DND-41 (cell line): ENCODE measurements around the gene BLCAP.

Source experiments
- ATAC-seq: fragments of 200-7000 bp; cut with Tn5 transposase; 3 replicates; pipeline ENCODE4 v1.9.1; 2021; ENCODE audit warnings: low read depth; ENCODE audit not compliant: insufficient read depth
- DNase-seq: peaks from one replicate; pipeline ENCODE4 v3.0.0-alpha.2; 2020
- H2AFZ ChIP-seq: 2 replicates; pipeline ENCODE4 v1.6.0; 2012; ENCODE audit warnings: low read depth, low read length
- H3K27ac ChIP-seq: 2 replicates; pipeline ENCODE4 v1.5.1; 2012; ENCODE audit warnings: low read length, inconsistent platforms
- H3K27me3 ChIP-seq: fragments of 200-600 bp; sonication (generic); 2 replicates; pipeline ENCODE4 v1.6.0; 2012; ENCODE audit warnings: low read length, mild to moderate bottlenecking, inconsistent platforms; ENCODE audit not compliant: insufficient read depth, poor library complexity
- H3K36me3 ChIP-seq: 2 replicates; pipeline ENCODE4 v1.5.1; 2012; ENCODE audit warnings: low read length, inconsistent platforms; ENCODE audit not compliant: insufficient read depth
- H3K4me1 ChIP-seq: 2 replicates; pipeline ENCODE4 v1.5.1; 2012; ENCODE audit warnings: mild to moderate bottlenecking, low read length; ENCODE audit not compliant: insufficient read depth
- H3K4me2 ChIP-seq: 2 replicates; pipeline ENCODE4 v1.6.0; 2012; ENCODE audit warnings: mild to moderate bottlenecking, moderate library complexity, low read length, inconsistent platforms; ENCODE audit not compliant: insufficient read depth
- H3K4me3 ChIP-seq, 2 experiments: fragments of 200-600 bp in 1 of 2; shearing (Covaris generic) in 1 of 2; 2 replicates each; pipeline ENCODE4 v1.5.1; 2012 to 2016; ENCODE audit warnings: inconsistent platforms in 2 of 2, low read length in 2 of 2, mild to moderate bottlenecking in 2 of 2, low read depth in 1 of 2, moderate library complexity in 1 of 2
- H3K79me2 ChIP-seq: 2 replicates; pipeline ENCODE4 v1.6.0; 2012; ENCODE audit warnings: low read length, inconsistent platforms; ENCODE audit not compliant: insufficient read depth
- H3K9ac ChIP-seq: 2 replicates; pipeline ENCODE4 v1.6.0; 2012; ENCODE audit warnings: low read depth, mild to moderate bottlenecking, inconsistent platforms, low read length, moderate library complexity
- H3K9me3 ChIP-seq: 2 replicates; pipeline ENCODE4 v1.5.1; 2012; ENCODE audit warnings: low read length, moderate library complexity, mild to moderate bottlenecking, inconsistent platforms; ENCODE audit not compliant: insufficient read depth, severe bottlenecking
- H4K20me1 ChIP-seq: 2 replicates; pipeline ENCODE4 v1.6.0; 2012; ENCODE audit warnings: low read length; ENCODE audit not compliant: insufficient read depth
- EZH2 ChIP-seq: IDR thresholded peaks from 3 replicates; pipeline ENCODE4 v1.6.1; 2012; ENCODE audit warnings: borderline replicate concordance, low read depth, mild to moderate bottlenecking, moderate library complexity, low read length, inconsistent platforms; ENCODE audit not compliant: severe bottlenecking
- TF ChIP-seq, protein P1 (sequence below): IDR thresholded peaks from 2 replicates; pipeline ENCODE4 v1.5.1; 2012; ENCODE audit warnings: borderline replicate concordance, low read length, moderate library complexity, mild to moderate bottlenecking; ENCODE audit not compliant: poor library complexity, severe bottlenecking; ENCODE audit errors: extremely low read depth

Gene BLCAP

DNA sequence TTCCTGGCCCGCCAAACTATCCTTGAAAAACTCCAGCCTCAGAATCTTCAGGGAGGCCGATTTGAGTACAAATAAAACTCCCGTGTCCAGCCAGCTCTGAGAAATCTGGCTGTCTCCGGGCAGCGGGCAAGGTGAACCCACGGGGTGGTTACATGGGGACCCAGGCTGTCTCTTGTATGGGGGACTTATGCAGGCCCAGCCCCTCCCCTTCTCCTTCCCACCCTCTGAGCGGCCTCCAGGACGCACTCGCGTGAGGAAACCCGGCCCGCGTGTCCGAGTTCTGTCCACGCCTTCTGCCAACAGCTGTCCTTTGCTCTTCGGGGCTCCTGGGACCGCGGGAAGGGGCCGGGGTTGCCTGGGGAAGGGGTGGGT is 36.3 kb upstream of the BLCAP start:
- Histone ChIP-seq H4K20me1 (peaks cover 16% of the 10 kb centered on the region; the same call in 1 of the 2 replicates), H3K9me3 (no peaks in the 10 kb centered on the region), H3K27ac (no peak overlapping the region), H3K4me1 (peaks cover 29% of the 10 kb centered on the region), H3K4me2 (0 out of 2 replicates have a peak overlapping the region, but pooled peaks have one; percentile 16), H3K4me3 (no peak overlapping the region), H3K9ac (no peak overlapping the region), H3K27me3 (peaks cover 35% of the 10 kb centered on the region), H2AFZ (no peak overlapping the region), H3K36me3 (no peaks in the 10 kb centered on the region), H3K79me2 (no peaks in the 10 kb centered on the region)
- TF ChIP-seq, protein P1, sequence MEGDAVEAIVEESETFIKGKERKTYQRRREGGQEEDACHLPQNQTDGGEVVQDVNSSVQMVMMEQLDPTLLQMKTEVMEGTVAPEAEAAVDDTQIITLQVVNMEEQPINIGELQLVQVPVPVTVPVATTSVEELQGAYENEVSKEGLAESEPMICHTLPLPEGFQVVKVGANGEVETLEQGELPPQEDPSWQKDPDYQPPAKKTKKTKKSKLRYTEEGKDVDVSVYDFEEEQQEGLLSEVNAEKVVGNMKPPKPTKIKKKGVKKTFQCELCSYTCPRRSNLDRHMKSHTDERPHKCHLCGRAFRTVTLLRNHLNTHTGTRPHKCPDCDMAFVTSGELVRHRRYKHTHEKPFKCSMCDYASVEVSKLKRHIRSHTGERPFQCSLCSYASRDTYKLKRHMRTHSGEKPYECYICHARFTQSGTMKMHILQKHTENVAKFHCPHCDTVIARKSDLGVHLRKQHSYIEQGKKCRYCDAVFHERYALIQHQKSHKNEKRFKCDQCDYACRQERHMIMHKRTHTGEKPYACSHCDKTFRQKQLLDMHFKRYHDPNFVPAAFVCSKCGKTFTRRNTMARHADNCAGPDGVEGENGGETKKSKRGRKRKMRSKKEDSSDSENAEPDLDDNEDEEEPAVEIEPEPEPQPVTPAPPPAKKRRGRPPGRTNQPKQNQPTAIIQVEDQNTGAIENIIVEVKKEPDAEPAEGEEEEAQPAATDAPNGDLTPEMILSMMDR = no peak
- TF ChIP-seq EZH2 = no peak
- ATAC-seq (0 out of 3 replicates have a peak, but pooled peaks have one; percentile 8), DNase-seq (no peak)

DNA sequence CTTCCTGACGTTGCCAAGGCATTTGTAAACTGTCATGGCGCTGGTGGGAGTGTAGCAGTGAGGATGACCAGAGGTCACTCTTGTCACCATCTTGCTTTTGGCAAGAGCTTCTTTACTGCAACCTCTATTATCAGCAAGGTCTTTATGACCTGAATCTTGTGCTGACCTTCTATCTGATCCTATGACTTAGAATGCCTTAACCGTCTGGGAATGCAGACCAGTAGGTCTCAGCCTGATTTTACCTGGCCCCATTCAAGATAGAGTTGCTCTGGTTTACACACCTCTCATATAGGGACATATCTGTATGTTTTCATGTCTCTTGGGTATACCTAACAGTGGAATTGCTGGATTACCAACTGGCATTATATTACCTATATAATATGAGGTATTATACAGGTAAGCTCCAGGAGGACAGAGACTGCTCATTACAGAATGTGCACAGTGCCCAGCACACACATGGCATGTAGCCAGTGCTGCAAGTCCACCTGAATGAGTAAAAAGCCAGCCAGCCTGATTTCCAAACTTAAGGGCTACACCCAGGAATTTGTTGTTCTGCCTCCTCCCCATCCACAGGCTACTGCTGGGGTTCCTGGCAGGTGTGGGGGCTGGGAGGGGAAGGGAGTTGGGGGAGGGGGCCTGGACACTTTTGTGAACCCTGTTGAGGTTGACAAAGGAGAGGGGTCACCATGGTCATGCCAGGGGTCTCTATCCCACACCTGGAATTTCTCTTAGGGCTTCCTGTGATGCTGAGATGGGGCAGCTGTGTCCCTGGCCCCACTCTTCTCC is 35.2 kb upstream of the BLCAP start:
- H3K4me2 ChIP-seq = no peak overlapping the region
- DNase-seq = no peak

DNA sequence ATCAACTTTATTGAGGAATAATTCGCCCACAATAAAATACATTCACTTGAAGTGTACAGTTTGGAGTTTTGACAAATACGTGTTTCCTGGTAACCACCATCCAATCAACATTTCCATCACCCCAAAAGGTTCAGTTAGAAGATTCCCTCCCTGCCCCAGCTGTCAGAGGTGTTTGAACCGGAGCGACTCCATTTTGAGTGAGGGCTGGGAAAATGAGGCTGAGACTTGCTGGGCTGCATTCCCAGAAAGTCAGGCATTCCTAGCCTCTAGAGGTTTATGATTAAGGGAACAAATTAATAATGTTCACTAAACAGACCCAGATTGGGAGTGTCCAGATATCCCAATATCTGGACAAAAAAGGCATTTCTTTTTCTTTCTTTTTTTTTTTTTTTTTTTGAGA is 33.0 kb upstream of the BLCAP start:
- no peak for DNase-seq
- Histone ChIP-seq H3K79me2 (no peaks in the 10 kb centered on the region), H3K4me2 (no peak overlapping the region), H2AFZ (no peak overlapping the region), H3K27me3 (peaks cover 29% of the 10 kb centered on the region), H3K27ac (no peak overlapping the region), H3K9me3 (no peaks in the 10 kb centered on the region), H3K4me3 (no peak overlapping the region), H3K4me1 (peaks cover 7% of the 10 kb centered on the region), H4K20me1 (peaks cover 13% of the 10 kb centered on the region; the same call in 1 of the 2 replicates), H3K9ac (no peak overlapping the region), H3K36me3 (no peaks in the 10 kb centered on the region)
- ATAC-seq = no peak
- TF ChIP-seq EZH2 = no peak
- TF ChIP-seq, protein P1 = no peak

More for the DNA sequence above, 35.2 kb upstream of the BLCAP start:
- H2AFZ ChIP-seq = no peak overlapping the region
- H3K79me2 ChIP-seq = no peaks in the 10 kb centered on the region
- H3K9me3 ChIP-seq = no peaks in the 10 kb centered on the region
- no peak for ATAC-seq
- peaks cover 31% of the 10 kb centered on the region for H3K27me3 ChIP-seq
- H3K4me3 ChIP-seq = no peak overlapping the region
- peaks cover 24% of the 10 kb centered on the region for H3K4me1 ChIP-seq
- H3K27ac ChIP-seq = no peak overlapping the region
- peaks cover 15% of the 10 kb centered on the region; the same call in 1 of the 2 replicates for H4K20me1 ChIP-seq
- TF ChIP-seq, protein P1 = no peak
- TF ChIP-seq EZH2 = no peak
- H3K9ac ChIP-seq = no peak overlapping the region
- H3K36me3 ChIP-seq = no peaks in the 10 kb centered on the region
